ENCODE measurements around the gene TMC1.

DNA sequence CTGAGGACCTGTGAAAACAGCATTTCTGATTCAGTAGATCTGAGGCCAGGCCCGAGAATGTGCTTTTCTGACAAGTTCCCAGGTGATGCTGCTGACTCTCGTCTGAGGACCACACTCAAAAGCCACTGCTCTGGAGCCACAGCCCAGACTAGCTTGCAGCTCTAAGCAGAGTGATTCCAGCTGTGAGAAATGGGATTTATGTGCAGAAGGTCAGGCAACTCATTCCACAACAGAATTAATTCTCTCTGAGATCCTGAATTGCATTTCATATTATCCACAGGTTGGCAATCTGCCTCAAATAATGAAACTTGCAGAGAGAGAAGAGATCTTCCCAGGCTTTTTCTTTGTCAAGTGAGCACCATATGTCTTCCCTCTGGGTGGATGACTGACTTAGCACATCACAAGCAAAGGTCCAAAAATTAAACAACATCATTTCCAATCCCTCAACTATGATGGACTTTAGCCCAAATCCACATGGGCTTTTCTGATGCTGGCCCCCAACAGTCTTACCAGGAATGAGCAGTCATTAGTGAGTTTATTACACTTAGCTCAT is 291.2 kb downstream of the TMC1 start:
- TF ChIP-seq, protein P1, sequence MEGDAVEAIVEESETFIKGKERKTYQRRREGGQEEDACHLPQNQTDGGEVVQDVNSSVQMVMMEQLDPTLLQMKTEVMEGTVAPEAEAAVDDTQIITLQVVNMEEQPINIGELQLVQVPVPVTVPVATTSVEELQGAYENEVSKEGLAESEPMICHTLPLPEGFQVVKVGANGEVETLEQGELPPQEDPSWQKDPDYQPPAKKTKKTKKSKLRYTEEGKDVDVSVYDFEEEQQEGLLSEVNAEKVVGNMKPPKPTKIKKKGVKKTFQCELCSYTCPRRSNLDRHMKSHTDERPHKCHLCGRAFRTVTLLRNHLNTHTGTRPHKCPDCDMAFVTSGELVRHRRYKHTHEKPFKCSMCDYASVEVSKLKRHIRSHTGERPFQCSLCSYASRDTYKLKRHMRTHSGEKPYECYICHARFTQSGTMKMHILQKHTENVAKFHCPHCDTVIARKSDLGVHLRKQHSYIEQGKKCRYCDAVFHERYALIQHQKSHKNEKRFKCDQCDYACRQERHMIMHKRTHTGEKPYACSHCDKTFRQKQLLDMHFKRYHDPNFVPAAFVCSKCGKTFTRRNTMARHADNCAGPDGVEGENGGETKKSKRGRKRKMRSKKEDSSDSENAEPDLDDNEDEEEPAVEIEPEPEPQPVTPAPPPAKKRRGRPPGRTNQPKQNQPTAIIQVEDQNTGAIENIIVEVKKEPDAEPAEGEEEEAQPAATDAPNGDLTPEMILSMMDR (IDR thresholded peaks at IDR 0.05): no peak
- TF ChIP-seq POLR2AphosphoS5 (IDR thresholded peaks at IDR 0.05) (no peak), POLR2A (IDR thresholded peaks at IDR 0.05) (no peak)

All from transverse colon (tissue), 4 donors.